Uterus (tissue), 4 donors: ENCODE results near the gene TANGO6. TPM values are rescaled to one million over a fixed set of nuclear protein-coding genes. Genes with fewer than 3 reads are reported as not detected.

Source experiments
- DNase-seq, 2 donors: peaks; one replicate each; pipeline ENCODE4 v3.0.0-alpha.2; 2019 to 2020
- H3K27ac ChIP-seq, 2 donors: fragments of 200-600 bp; sonication (generic); 1 replicate in 1 of 2; 2 replicates in 1 of 2; pipeline ENCODE4 v1.5.1; 2016 to 2018
- H3K27me3 ChIP-seq, 2 donors: fragments of 200-600 bp; sonication (generic); one replicate each; pipeline ENCODE4 v1.5.1; 2018 to 2019; ENCODE audit warnings: control low read depth in 1 of 2
- H3K36me3 ChIP-seq, 2 donors: fragments of 200-600 bp; sonication (generic); one replicate each; pipeline ENCODE4 v1.5.1; 2019; ENCODE audit warnings: control low read depth in 1 of 2
- H3K4me1 ChIP-seq, 2 donors: fragments of 200-600 bp; sonication (generic); one replicate each; pipeline ENCODE4 v1.5.1; 2018 to 2019; ENCODE audit warnings: control low read depth in 1 of 2
- H3K4me3 ChIP-seq, 2 donors: fragments of 200-600 bp; sonication (generic); 1 replicate in 1 of 2; 2 replicates in 1 of 2; pipeline ENCODE4 v1.5.1; 2018 to 2019; ENCODE audit warnings: mild to moderate bottlenecking in 1 of 2
- H3K9me3 ChIP-seq, 2 donors: fragments of 200-600 bp; sonication (generic); one replicate each; pipeline ENCODE4 v1.5.1; 2019; ENCODE audit warnings: control low read depth in 1 of 2
- POLR2A ChIP-seq, 2 donors: fragments of 450-650 bp; IDR thresholded peaks; one replicate each; pipeline ENCODE4 v1.6.1; 2016; ENCODE audit warnings: antibody characterized with exemption in 2 of 2, mild to moderate bottlenecking in 1 of 2, moderate library complexity in 1 of 2
- intact Hi-C: fragments of 100-400 bp; cut with DNase I; formaldehyde crosslinking; loops from one replicate; pipeline ENCODE4 v1.15.1; 2023; ENCODE audit warnings: low total_unique reads
- total RNA-seq, 4 donors: library from RNA; depleted of rRNA in 3 of 4; stranded (reverse); fragments of >200 nt in 3 of 4; gene quantifications; one replicate each; pipeline versions ENCODE4 v1.1.0 to v1.2.4, GENCODE V29; 2014 to 2023
- TF ChIP-seq, protein P1 (sequence below), 4 experiments: fragments of 200-600 bp in 2 of 4; fragments of 450-650 bp in 2 of 4; sonication (generic) in 2 of 4; IDR thresholded peaks; one replicate each; pipeline ENCODE4 v1.5.1; 2016 to 2019; ENCODE audit warnings: antibody characterized with exemption in 4 of 4, mild to moderate bottlenecking in 2 of 4, moderate library complexity in 1 of 4
- donor health status: DM: yes; HTN: yes; CAD: no.

Gene TANGO6
- total RNA-seq, 4 donors from 2014 or later = 21.5 to 44.9 (median 37.5) TPM

DNA sequence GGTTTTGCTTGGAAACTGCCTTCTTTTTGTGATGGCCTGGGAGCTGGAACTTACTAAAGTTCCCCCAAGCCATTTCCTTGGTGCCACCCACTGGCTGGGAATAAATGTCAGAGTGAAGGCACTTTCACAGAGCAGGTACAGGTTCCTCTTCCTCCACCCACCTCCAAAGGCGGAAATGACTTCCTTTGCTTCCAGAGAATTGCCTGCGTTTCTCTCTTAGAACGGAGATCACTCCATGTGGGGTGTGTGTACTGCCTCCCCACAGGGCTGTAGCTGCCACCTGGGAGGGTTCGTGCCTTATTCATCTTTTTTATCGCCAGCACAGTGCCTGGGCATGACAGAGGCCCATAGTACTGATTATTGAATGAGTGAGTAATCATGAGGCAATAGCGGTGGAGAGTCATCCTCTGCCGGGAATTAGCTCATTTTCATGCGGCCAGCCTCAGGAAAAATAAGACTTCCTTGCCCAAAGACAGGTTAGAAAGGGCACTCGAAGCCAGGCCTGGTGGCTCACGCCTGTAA is 229.9 kb downstream of the TANGO6 start:
- Histone ChIP-seq H3K27me3 (no peaks in the 10 kb centered on the region), H3K27ac (no peak overlapping the region), H3K36me3 (no peaks in the 10 kb centered on the region), H3K9me3 (no peaks in the 10 kb centered on the region), H3K4me1 (no peaks in the 10 kb centered on the region), H3K4me3 (no peak overlapping the region)
- DNase-seq = no peak
- intact Hi-C loops = no loop called here
- TF ChIP-seq POLR2A (IDR thresholded peaks at IDR 0.05) = no peak
- TF ChIP-seq, protein P1, sequence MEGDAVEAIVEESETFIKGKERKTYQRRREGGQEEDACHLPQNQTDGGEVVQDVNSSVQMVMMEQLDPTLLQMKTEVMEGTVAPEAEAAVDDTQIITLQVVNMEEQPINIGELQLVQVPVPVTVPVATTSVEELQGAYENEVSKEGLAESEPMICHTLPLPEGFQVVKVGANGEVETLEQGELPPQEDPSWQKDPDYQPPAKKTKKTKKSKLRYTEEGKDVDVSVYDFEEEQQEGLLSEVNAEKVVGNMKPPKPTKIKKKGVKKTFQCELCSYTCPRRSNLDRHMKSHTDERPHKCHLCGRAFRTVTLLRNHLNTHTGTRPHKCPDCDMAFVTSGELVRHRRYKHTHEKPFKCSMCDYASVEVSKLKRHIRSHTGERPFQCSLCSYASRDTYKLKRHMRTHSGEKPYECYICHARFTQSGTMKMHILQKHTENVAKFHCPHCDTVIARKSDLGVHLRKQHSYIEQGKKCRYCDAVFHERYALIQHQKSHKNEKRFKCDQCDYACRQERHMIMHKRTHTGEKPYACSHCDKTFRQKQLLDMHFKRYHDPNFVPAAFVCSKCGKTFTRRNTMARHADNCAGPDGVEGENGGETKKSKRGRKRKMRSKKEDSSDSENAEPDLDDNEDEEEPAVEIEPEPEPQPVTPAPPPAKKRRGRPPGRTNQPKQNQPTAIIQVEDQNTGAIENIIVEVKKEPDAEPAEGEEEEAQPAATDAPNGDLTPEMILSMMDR (IDR thresholded peaks at IDR 0.05) = no peak

DNA sequence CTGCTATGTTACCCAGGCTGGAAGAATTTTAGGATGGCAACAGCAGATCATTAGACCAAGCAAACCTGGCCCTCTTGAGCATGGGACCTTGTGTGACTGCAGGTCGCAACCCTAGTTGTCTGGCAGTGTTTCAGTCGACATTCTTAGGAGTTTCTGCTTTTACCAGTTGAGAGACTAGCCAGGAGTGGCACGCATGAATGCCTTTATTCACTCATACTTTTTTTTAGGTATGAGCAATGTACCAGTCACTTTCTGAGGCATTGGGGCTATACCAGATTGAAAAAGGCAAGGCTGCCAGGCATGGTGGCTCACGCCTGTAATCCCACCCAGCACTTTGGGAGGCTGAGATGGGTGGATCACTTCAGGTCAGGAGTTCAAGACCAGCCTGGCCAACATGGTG is 233.9 kb downstream of the TANGO6 start:
- no peak for TF ChIP-seq POLR2A (IDR thresholded peaks at IDR 0.05)
- TF ChIP-seq, protein P1 (IDR thresholded peaks at IDR 0.05) = no peak
- intact Hi-C loops = no loop called here
- no peaks in the 10 kb centered on the region for H3K9me3 ChIP-seq
- no peak overlapping the region for H3K4me3 ChIP-seq
- no peak for DNase-seq
- H3K27ac ChIP-seq = no peak overlapping the region
- no peaks in the 10 kb centered on the region for H3K36me3 ChIP-seq
- no peaks in the 10 kb centered on the region for H3K27me3 ChIP-seq
- H3K4me1 ChIP-seq = no peaks in the 10 kb centered on the region

- Histone ChIP-seq H3K27ac (no peak overlapping the region), H3K4me3 (no peak overlapping the region), H3K4me1 (no peaks in the 10 kb centered on the region), H3K9me3 (no peaks in the 10 kb centered on the region), H3K27me3 (no peaks in the 10 kb centered on the region), H3K36me3 (no peaks in the 10 kb centered on the region)
- intact Hi-C loops = no loop called here
- DNase-seq = no peak
- TF ChIP-seq, protein P1 (IDR thresholded peaks at IDR 0.05) = no peak
- no peak for TF ChIP-seq POLR2A (IDR thresholded peaks at IDR 0.05)
Observed at GRCh38 chr16:69078073-69078472, 234.7 kb downstream of the TANGO6 start.

DNA sequence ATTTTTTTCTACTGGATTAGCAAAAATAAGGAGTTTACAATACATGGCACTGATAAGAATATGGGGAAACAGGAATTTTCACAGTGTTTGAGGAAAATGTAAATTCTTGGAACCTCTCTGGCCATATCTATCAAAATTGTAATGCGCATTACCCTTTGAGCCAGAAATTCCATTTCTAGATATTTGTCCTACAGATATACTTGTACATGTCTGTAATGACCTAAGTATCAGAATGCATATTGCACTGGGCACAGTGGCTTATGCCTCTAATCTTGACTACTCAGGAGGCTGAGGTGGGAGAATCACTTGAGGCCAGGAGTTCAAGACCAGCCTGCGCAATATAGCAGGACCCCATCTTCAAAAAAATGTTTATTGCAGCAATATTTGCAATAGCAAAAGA is 236.4 kb downstream of the TANGO6 start:
- no peaks in the 10 kb centered on the region for H3K36me3 ChIP-seq
- DNase-seq = no peak
- no peak overlapping the region for H3K27ac ChIP-seq
- no peaks in the 10 kb centered on the region for H3K9me3 ChIP-seq
- intact Hi-C loops = no loop called here
- TF ChIP-seq, protein P1 (IDR thresholded peaks at IDR 0.05) = no peak
- TF ChIP-seq POLR2A (IDR thresholded peaks at IDR 0.05) = no peak
- no peaks in the 10 kb centered on the region for H3K27me3 ChIP-seq
- H3K4me1 ChIP-seq = no peaks in the 10 kb centered on the region
- H3K4me3 ChIP-seq = no peak overlapping the region

- intact Hi-C loops = no loop called here
- H3K27me3 ChIP-seq = no peaks in the 10 kb centered on the region
- TF ChIP-seq, protein P1 (IDR thresholded peaks at IDR 0.05) = no peak
- TF ChIP-seq POLR2A (IDR thresholded peaks at IDR 0.05) = no peak
- H3K36me3 ChIP-seq = no peaks in the 10 kb centered on the region
- H3K27ac ChIP-seq = no peak overlapping the region
- no peaks in the 10 kb centered on the region for H3K4me1 ChIP-seq
- H3K9me3 ChIP-seq = no peaks in the 10 kb centered on the region
- H3K4me3 ChIP-seq = no peak overlapping the region
- DNase-seq = no peak
Observed at GRCh38 chr16:69083306-69083941, 240.1 kb downstream of the TANGO6 start.
